Activated T-helper 2 cell treated with anti-CD3 and anti-CD28 coated beads, Interferon-gamma antibody, Interleukin-2, Interleukin-4, amounts not matched to agents 10 μg/mL and 5 μg/mL and 100 μg/mL, durations not matched to agents 14 hours and 24 hours and 36 hours (primary cell): ENCODE results near the gene ATXN7. TPM values are rescaled to one million over a fixed set of nuclear protein-coding genes. Genes with fewer than 3 reads are reported as not detected.
A peak's percentile ranks its signal among the peaks of the same experiment; 100 is the strongest.

Source experiments
- DNase-seq: peaks from one replicate; pipeline ENCODE4 v3.0.0; 2021; ENCODE audit warnings: low spot score
- H3K27ac Mint-ChIP-seq: one replicate; pipeline ENCODE4 v1.8.0; 2021; ENCODE audit warnings: mixed read lengths
- H3K27me3 Mint-ChIP-seq: one replicate; pipeline ENCODE4 v1.8.0; 2021; ENCODE audit warnings: low read depth, mixed read lengths
- H3K36me3 Mint-ChIP-seq: one replicate; pipeline ENCODE4 v1.8.0; 2021; ENCODE audit warnings: low read depth, mixed read lengths
- H3K4me1 Mint-ChIP-seq: one replicate; pipeline ENCODE4 v1.8.0; 2021; ENCODE audit warnings: low read depth, mixed read lengths
- H3K4me3 Mint-ChIP-seq: one replicate; pipeline ENCODE4 v1.8.0; 2021; ENCODE audit warnings: low read depth, mild to moderate bottlenecking, moderate library complexity, mixed read lengths
- H3K9me3 Mint-ChIP-seq: one replicate; pipeline ENCODE4 v1.8.0; 2021; ENCODE audit warnings: mixed read lengths
- intact Hi-C: fragments of 100-400 bp; cut with micrococcal nuclease; formaldehyde crosslinking; loops from one replicate; pipeline ENCODE4 v1.15.1; 2023
- total RNA-seq: library from RNA; stranded (reverse); gene quantifications from 2 replicates; pipeline ENCODE4 v1.2.3, GENCODE V29; 2022

ATXN7 gene
- 42.8 and 44.0 TPM in 2 replicates for total RNA-seq

GRCh38 chr3:63863150-63864007 is at the start of gene ATXN7, which contains the start of gene THOC7:
TSS of gene ATXN7 (plus strand) at chr3:63863867. CDS start at chr3:63912599, 48,732 bp downstream.
TSS of gene THOC7 (minus strand) at chr3:63863805. CDS start at chr3:63863790, 15 bp downstream.
- Mint-ChIP-seq H3K27me3 (no peaks in the 10 kb centered on the region), H3K4me1 (peaks cover 46% of the 10 kb centered on the region), H3K36me3 (peaks cover 41% of the 10 kb centered on the region), H3K27ac (peak within 1 kb of the TSS; percentile 94), H3K4me3 (peak within 1 kb of the TSS; percentile 84), H3K9me3 (no peaks in the 10 kb centered on the region)
- DNase-seq, result peak; percentile 70
- intact Hi-C loops, result loop anchor here (1.0 to 10.0 kb wide), 3 partner anchors 48 to 161 kb away; partner anchors contain the start of gene PSMD6

- no peak overlapping the region for H3K27ac Mint-ChIP-seq
- no peaks in the 10 kb centered on the region for H3K27me3 Mint-ChIP-seq
- H3K4me3 Mint-ChIP-seq, result no peak overlapping the region
- H3K36me3 Mint-ChIP-seq, result no peaks in the 10 kb centered on the region
- H3K4me1 Mint-ChIP-seq, result no peaks in the 10 kb centered on the region
- no peaks in the 10 kb centered on the region for H3K9me3 Mint-ChIP-seq
- intact Hi-C loops, result no loop called here
- DNase-seq, result no peak
Measured at GRCh38 chr3:63814237-63814636, 49.4 kb upstream of the ATXN7 start.

- H3K9me3 Mint-ChIP-seq, result no peaks in the 10 kb centered on the region
- intact Hi-C loops, result loop anchor here (5.0 kb wide), 1 partner anchor 1195 kb away; no protein-coding TSS in a partner anchor
- no peaks in the 10 kb centered on the region for H3K4me1 Mint-ChIP-seq
- no peak overlapping the region for H3K4me3 Mint-ChIP-seq
- DNase-seq, result no peak
- H3K36me3 Mint-ChIP-seq, result no peaks in the 10 kb centered on the region
- no peak overlapping the region for H3K27ac Mint-ChIP-seq
- H3K27me3 Mint-ChIP-seq, result no peaks in the 10 kb centered on the region
Measured at GRCh38 chr3:63817225-63817624, 46.4 kb upstream of the ATXN7 start.

GRCh38 chr3:63818282-63819150 is 45.2 kb upstream of the ATXN7 start:
- H3K4me3 Mint-ChIP-seq, result no peak overlapping the region
- no peaks in the 10 kb centered on the region for H3K9me3 Mint-ChIP-seq
- no peaks in the 10 kb centered on the region for H3K27me3 Mint-ChIP-seq
- peak; percentile 23 for DNase-seq
- no peaks in the 10 kb centered on the region for H3K4me1 Mint-ChIP-seq
- no peaks in the 10 kb centered on the region for H3K36me3 Mint-ChIP-seq
- H3K27ac Mint-ChIP-seq, result no peak overlapping the region
- intact Hi-C loops, result loop anchor here (1.0 to 5.0 kb wide), 2 partner anchors 469 to 1196 kb away; no protein-coding TSS in a partner anchor

GRCh38 chr3:63819151-63819398 is 44.6 kb upstream of the ATXN7 start, which contains the start of gene C3orf49:
TSS of gene C3orf49 (plus strand) at chr3:63819299. CDS start at chr3:63819472, 173 bp downstream.
- H3K4me3 Mint-ChIP-seq, result no peak within 1 kb of the TSS
- DNase-seq, result no peak
- no peaks in the 10 kb centered on the region for H3K27me3 Mint-ChIP-seq
- no peaks in the 10 kb centered on the region for H3K36me3 Mint-ChIP-seq
- no peaks in the 10 kb centered on the region for H3K4me1 Mint-ChIP-seq
- H3K27ac Mint-ChIP-seq, result no peak within 1 kb of the TSS
- intact Hi-C loops, result loop anchor here (5.0 kb wide), 1 partner anchor 1197 kb away; no protein-coding TSS in a partner anchor
- no peaks in the 10 kb centered on the region for H3K9me3 Mint-ChIP-seq

GRCh38 chr3:63824309-63824708 is 39.4 kb upstream of the ATXN7 start:
- H3K4me3 Mint-ChIP-seq, result no peak overlapping the region
- H3K27ac Mint-ChIP-seq, result no peak overlapping the region
- DNase-seq, result no peak
- H3K36me3 Mint-ChIP-seq, result peaks cover 10% of the 10 kb centered on the region
- H3K9me3 Mint-ChIP-seq, result no peaks in the 10 kb centered on the region
- no peaks in the 10 kb centered on the region for H3K27me3 Mint-ChIP-seq
- no peaks in the 10 kb centered on the region for H3K4me1 Mint-ChIP-seq
- intact Hi-C loops, result no loop called here

- Mint-ChIP-seq H3K9me3 (no peaks in the 10 kb centered on the region), H3K4me1 (no peaks in the 10 kb centered on the region), H3K4me3 (no peak overlapping the region), H3K27me3 (no peaks in the 10 kb centered on the region), H3K36me3 (peaks cover 40% of the 10 kb centered on the region), H3K27ac (no peak overlapping the region)
- intact Hi-C loops, result no loop called here
- no peak for DNase-seq
Measured at GRCh38 chr3:63830526-63830925, 33.1 kb upstream of the ATXN7 start.

- H3K9me3 Mint-ChIP-seq, result no peaks in the 10 kb centered on the region
- no peak overlapping the region for H3K27ac Mint-ChIP-seq
- no peak overlapping the region for H3K4me3 Mint-ChIP-seq
- no peaks in the 10 kb centered on the region for H3K4me1 Mint-ChIP-seq
- no peak for DNase-seq
- no peaks in the 10 kb centered on the region for H3K27me3 Mint-ChIP-seq
- intact Hi-C loops, result no loop called here
- peaks cover 40% of the 10 kb centered on the region for H3K36me3 Mint-ChIP-seq
Measured at GRCh38 chr3:63832395-63832794, 31.3 kb upstream of the ATXN7 start.

GRCh38 chr3:63841704-63842103 is 22.0 kb upstream of the ATXN7 start:
- no peak for DNase-seq
- Mint-ChIP-seq H3K9me3 (peaks cover 10% of the 10 kb centered on the region), H3K4me1 (no peaks in the 10 kb centered on the region), H3K4me3 (no peak overlapping the region), H3K27me3 (no peaks in the 10 kb centered on the region), H3K27ac (no peak overlapping the region), H3K36me3 (peaks cover 19% of the 10 kb centered on the region)
- intact Hi-C loops, result no loop called here

GRCh38 chr3:63842127-63842526 is 21.5 kb upstream of the ATXN7 start:
- no peak for DNase-seq
- H3K9me3 Mint-ChIP-seq, result peaks cover 10% of the 10 kb centered on the region
- H3K36me3 Mint-ChIP-seq, result peaks cover 19% of the 10 kb centered on the region
- no peak overlapping the region for H3K4me3 Mint-ChIP-seq
- no peak overlapping the region for H3K27ac Mint-ChIP-seq
- no peaks in the 10 kb centered on the region for H3K4me1 Mint-ChIP-seq
- no peaks in the 10 kb centered on the region for H3K27me3 Mint-ChIP-seq
- intact Hi-C loops, result no loop called here

GRCh38 chr3:63845215-63845614 is 18.5 kb upstream of the ATXN7 start:
- no peak for DNase-seq
- peaks cover 2% of the 10 kb centered on the region for H3K4me1 Mint-ChIP-seq
- intact Hi-C loops, result no loop called here
- H3K36me3 Mint-ChIP-seq, result peaks cover 20% of the 10 kb centered on the region
- H3K4me3 Mint-ChIP-seq, result no peak overlapping the region
- H3K27me3 Mint-ChIP-seq, result no peaks in the 10 kb centered on the region
- H3K27ac Mint-ChIP-seq, result no peak overlapping the region
- H3K9me3 Mint-ChIP-seq, result peaks cover 10% of the 10 kb centered on the region

- no peak overlapping the region for H3K27ac Mint-ChIP-seq
- H3K4me1 Mint-ChIP-seq, result peaks cover 6% of the 10 kb centered on the region
- H3K9me3 Mint-ChIP-seq, result no peaks in the 10 kb centered on the region
- H3K27me3 Mint-ChIP-seq, result no peaks in the 10 kb centered on the region
- no peak for DNase-seq
- no peak overlapping the region for H3K4me3 Mint-ChIP-seq
- intact Hi-C loops, result no loop called here
- peaks cover 26% of the 10 kb centered on the region for H3K36me3 Mint-ChIP-seq
Measured at GRCh38 chr3:63847718-63848450, 15.8 kb upstream of the ATXN7 start.
